K562 (cell line): ENCODE results near the gene DBP. TPM values are rescaled to one million over a fixed set of nuclear protein-coding genes. Genes with fewer than 3 reads are reported as not detected.
A peak's percentile ranks its signal among the peaks of the same experiment; 100 is the strongest.

Source experiments
- BHLHE40 ChIP-seq: IDR thresholded peaks from 2 replicates; pipeline ENCODE4 v1.6.1; 2011; ENCODE audit warnings: low read length, improper control_type of control experiment
- NBN ChIP-seq: fragments of 450-650 bp; IDR thresholded peaks from 2 replicates; pipeline ENCODE4 v1.6.1; 2016; ENCODE audit warnings: low read depth, mild to moderate bottlenecking
- NFE2L1 ChIP-seq: fragments of 450-650 bp; IDR thresholded peaks from 2 replicates; pipeline ENCODE4 v1.6.1; 2016; ENCODE audit warnings: missing genetic modification characterization, low read depth, mild to moderate bottlenecking, missing compliant biosample characterization, moderate library complexity, borderline replicate concordance
- NR2C1 ChIP-seq, 2 experiments: fragments of 450-650 bp; IDR thresholded peaks; 2 replicates each; pipeline ENCODE4 v1.6.1; 2017; ENCODE audit warnings: mild to moderate bottlenecking in 2 of 2, antibody characterized with exemption in 1 of 2, inconsistent platforms in 1 of 2, missing compliant biosample characterization in 1 of 2, missing genetic modification characterization in 1 of 2
- NUFIP1 ChIP-seq: fragments of 450-650 bp; IDR thresholded peaks from 2 replicates; pipeline ENCODE4 v1.6.1; 2018; ENCODE audit not compliant: partially characterized antibody
- ZNF232 ChIP-seq: sonication (generic); formaldehyde crosslinking; IDR thresholded peaks from 2 replicates; pipeline ENCODE4 v1.8.0; 2022; ENCODE audit warnings: mild to moderate bottlenecking, missing genetic modification reagents
- ZNF699 ChIP-seq: fragments of 250-450 bp; sonication (Bioruptor Pico); IDR thresholded peaks from 2 replicates; pipeline ENCODE4 v1.8.0; 2021; ENCODE audit warnings: mild to moderate bottlenecking, moderate library complexity; ENCODE audit not compliant: insufficient replicate concordance
- polyA plus RNA-seq, 8 experiments: library from polyadenylated mRNA; depleted of rRNA in 4 of 8; stranded (reverse) in 5 of 8; unstranded in 3 of 8; fragments of >200 nt; fragmentation: Nextera tagmentation in 2 of 8; fragmentation: Illumina TruSeq in 1 of 8; extraction: Ambion mirVana in 2 of 8; extraction: Trizol in 1 of 8; gene quantifications; 2 replicates each; pipeline versions ENCODE4 v1.2.1 to v1.2.3, GENCODE V29; 2011 to 2014; ENCODE audit warnings: inconsistent platforms in 1 of 8, missing spikeins in 1 of 8
- total RNA-seq, 7 experiments: library from RNA; depleted of rRNA in 6 of 7; stranded (reverse); fragments of >200 nt in 6 of 7; fragmentation: Illumina TruSeq in 2 of 7; extraction: Trizol in 2 of 7; gene quantifications; 2 replicates each; pipeline versions ENCODE4 v1.2.1 to v1.2.3, GENCODE V29; 2011 to 2021; ENCODE audit warnings: low replicate concordance in 1 of 7
- TF ChIP-seq, protein P1 (sequence below), 2 experiments: fragments of 450-650 bp in 1 of 2; sonication (generic) in 1 of 2; formaldehyde crosslinking in 1 of 2; IDR thresholded peaks; 2 replicates each; pipeline versions ENCODE4 v1.7.1 to v1.9.0; 2016 to 2022; ENCODE audit warnings: inconsistent platforms in 1 of 2, mild to moderate bottlenecking in 1 of 2, missing genetic modification reagents in 1 of 2
- TF ChIP-seq, protein P2 (sequence below), 2 experiments: fragments of 450-650 bp; formaldehyde crosslinking in 1 of 2; IDR thresholded peaks; 2 replicates each; pipeline versions ENCODE4 v1.4.0 to v1.6.1; 2014 to 2020; ENCODE audit warnings: mild to moderate bottlenecking in 2 of 2, borderline replicate concordance in 1 of 2, low read depth in 1 of 2

The DBP gene
- total and polyA plus RNA-seq, 9 of the 15 experiments (the other 6 are each of a cell fraction or from before 2014, with no cell fraction given), result 0.25 to 5.5 (median 1.8) TPM

DNA sequence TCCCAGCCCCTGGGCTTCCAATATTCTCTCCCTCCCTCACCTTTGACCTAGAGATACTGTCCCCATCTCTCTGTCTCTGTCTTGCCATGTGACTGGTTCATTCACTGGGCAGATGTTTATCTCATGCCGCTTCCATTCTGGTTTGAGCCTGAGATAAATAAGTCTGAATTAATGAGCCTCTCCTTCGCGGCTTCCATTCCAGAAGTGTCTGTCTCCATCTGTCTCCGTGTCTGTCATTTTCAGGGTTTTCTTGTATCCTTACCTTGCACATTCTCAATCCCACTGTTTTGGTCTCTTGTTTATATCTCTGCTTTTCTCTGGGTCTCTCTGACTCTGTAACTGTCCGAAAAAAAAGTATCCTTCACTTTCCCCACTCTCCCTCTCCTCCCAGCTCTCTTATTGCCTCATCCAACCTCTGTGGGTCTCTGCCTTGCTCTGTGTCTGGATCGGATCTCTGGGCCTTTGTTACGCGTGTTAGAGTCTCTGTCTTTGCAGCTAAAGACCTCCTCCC, 13.6 kb downstream of the DBP start (continued):
- TF ChIP-seq, protein P1, sequence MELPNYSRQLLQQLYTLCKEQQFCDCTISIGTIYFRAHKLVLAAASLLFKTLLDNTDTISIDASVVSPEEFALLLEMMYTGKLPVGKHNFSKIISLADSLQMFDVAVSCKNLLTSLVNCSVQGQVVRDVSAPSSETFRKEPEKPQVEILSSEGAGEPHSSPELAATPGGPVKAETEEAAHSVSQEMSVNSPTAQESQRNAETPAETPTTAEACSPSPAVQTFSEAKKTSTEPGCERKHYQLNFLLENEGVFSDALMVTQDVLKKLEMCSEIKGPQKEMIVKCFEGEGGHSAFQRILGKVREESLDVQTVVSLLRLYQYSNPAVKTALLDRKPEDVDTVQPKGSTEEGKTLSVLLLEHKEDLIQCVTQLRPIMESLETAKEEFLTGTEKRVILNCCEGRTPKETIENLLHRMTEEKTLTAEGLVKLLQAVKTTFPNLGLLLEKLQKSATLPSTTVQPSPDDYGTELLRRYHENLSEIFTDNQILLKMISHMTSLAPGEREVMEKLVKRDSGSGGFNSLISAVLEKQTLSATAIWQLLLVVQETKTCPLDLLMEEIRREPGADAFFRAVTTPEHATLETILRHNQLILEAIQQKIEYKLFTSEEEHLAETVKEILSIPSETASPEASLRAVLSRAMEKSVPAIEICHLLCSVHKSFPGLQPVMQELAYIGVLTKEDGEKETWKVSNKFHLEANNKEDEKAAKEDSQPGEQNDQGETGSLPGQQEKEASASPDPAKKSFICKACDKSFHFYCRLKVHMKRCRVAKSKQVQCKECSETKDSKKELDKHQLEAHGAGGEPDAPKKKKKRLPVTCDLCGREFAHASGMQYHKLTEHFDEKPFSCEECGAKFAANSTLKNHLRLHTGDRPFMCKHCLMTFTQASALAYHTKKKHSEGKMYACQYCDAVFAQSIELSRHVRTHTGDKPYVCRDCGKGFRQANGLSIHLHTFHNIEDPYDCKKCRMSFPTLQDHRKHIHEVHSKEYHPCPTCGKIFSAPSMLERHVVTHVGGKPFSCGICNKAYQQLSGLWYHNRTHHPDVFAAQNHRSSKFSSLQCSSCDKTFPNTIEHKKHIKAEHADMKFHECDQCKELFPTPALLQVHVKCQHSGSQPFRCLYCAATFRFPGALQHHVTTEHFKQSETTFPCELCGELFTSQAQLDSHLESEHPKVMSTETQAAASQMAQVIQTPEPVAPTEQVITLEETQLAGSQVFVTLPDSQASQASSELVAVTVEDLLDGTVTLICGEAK (IDR thresholded peaks at IDR 0.05), result peak; percentile 57
- TF ChIP-seq, protein P1 (CRISPR knock-in tag; IDR thresholded peaks at IDR 0.05), result no peak
- TF ChIP-seq NBN, result peak; percentile 62; the same call in 1 of the 2 replicates
- TF ChIP-seq, protein P2, sequence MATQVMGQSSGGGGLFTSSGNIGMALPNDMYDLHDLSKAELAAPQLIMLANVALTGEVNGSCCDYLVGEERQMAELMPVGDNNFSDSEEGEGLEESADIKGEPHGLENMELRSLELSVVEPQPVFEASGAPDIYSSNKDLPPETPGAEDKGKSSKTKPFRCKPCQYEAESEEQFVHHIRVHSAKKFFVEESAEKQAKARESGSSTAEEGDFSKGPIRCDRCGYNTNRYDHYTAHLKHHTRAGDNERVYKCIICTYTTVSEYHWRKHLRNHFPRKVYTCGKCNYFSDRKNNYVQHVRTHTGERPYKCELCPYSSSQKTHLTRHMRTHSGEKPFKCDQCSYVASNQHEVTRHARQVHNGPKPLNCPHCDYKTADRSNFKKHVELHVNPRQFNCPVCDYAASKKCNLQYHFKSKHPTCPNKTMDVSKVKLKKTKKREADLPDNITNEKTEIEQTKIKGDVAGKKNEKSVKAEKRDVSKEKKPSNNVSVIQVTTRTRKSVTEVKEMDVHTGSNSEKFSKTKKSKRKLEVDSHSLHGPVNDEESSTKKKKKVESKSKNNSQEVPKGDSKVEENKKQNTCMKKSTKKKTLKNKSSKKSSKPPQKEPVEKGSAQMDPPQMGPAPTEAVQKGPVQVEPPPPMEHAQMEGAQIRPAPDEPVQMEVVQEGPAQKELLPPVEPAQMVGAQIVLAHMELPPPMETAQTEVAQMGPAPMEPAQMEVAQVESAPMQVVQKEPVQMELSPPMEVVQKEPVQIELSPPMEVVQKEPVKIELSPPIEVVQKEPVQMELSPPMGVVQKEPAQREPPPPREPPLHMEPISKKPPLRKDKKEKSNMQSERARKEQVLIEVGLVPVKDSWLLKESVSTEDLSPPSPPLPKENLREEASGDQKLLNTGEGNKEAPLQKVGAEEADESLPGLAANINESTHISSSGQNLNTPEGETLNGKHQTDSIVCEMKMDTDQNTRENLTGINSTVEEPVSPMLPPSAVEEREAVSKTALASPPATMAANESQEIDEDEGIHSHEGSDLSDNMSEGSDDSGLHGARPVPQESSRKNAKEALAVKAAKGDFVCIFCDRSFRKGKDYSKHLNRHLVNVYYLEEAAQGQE (IDR thresholded peaks at IDR 0.05; ENCODE audit: borderline replicate concordance), result peak; percentile 38; the same call in 1 of the 2 replicates
- TF ChIP-seq, protein P2 (CRISPR knock-in tag; IDR thresholded peaks at IDR 0.05; ENCODE audit: low read depth), result no peak
- 0 out of 2 replicates have a peak, but pooled peaks have one; percentile 29 for TF ChIP-seq BHLHE40
- peak; percentile 56; the same call in 1 of the 2 replicates for TF ChIP-seq NR2C1 (IDR thresholded peaks at IDR 0.05)
- TF ChIP-seq NR2C1 (tag; IDR thresholded peaks at IDR 0.05), result peak; percentile 76
- TF ChIP-seq NFE2L1 (tag), result no peak
- no peak for TF ChIP-seq ZNF699 (CRISPR knock-in tag)
- 0 out of 2 replicates have a peak, but pooled peaks have one; percentile 25 for TF ChIP-seq ZNF232 (CRISPR knock-in tag)
- no peak for TF ChIP-seq NUFIP1
